GM12875 (cell line): ENCODE data around the gene TSPAN13.

Experiments
- H3K4me3 ChIP-seq: one replicate; pipeline ENCODE4 v1.5.1; 2011; ENCODE audit warnings: low read depth, low read length, control low read depth
- TF ChIP-seq, protein P1 (sequence below): IDR thresholded peaks from 2 replicates; pipeline ENCODE4 v1.5.1; 2011; ENCODE audit warnings: low read depth, mild to moderate bottlenecking, control low read depth, inconsistent platforms, low read length, moderate library complexity, borderline replicate concordance; ENCODE audit not compliant: insufficient read depth

TSPAN13 gene

DNA sequence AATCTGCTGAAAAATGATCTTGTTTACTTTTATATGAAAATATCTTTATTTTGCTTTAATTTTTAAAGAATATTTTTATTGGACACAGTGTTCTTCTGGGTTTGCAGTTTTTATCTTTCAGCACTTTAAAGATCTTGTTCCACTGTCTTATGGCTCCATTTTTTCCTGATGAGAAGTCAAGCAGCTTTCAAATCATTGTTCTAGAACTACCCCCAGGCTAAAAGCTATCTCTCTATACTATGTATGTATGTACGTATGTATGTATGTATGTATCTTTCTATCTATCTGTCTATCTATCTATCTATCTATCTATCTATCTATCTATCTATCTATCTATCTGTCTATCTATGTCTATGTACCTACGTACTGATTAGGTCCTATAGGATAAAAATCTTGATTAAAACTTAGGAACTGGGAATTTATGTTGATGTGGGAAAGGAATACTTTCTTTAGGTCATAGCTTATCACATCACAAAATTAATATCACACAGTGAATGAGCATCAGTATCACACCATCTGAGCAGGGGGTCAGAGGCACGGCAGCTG, 35.4 kb upstream of the TSPAN13 start:
- TF ChIP-seq, protein P1, sequence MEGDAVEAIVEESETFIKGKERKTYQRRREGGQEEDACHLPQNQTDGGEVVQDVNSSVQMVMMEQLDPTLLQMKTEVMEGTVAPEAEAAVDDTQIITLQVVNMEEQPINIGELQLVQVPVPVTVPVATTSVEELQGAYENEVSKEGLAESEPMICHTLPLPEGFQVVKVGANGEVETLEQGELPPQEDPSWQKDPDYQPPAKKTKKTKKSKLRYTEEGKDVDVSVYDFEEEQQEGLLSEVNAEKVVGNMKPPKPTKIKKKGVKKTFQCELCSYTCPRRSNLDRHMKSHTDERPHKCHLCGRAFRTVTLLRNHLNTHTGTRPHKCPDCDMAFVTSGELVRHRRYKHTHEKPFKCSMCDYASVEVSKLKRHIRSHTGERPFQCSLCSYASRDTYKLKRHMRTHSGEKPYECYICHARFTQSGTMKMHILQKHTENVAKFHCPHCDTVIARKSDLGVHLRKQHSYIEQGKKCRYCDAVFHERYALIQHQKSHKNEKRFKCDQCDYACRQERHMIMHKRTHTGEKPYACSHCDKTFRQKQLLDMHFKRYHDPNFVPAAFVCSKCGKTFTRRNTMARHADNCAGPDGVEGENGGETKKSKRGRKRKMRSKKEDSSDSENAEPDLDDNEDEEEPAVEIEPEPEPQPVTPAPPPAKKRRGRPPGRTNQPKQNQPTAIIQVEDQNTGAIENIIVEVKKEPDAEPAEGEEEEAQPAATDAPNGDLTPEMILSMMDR: no peak
- H3K4me3 ChIP-seq: no peak overlapping the region

DNA sequence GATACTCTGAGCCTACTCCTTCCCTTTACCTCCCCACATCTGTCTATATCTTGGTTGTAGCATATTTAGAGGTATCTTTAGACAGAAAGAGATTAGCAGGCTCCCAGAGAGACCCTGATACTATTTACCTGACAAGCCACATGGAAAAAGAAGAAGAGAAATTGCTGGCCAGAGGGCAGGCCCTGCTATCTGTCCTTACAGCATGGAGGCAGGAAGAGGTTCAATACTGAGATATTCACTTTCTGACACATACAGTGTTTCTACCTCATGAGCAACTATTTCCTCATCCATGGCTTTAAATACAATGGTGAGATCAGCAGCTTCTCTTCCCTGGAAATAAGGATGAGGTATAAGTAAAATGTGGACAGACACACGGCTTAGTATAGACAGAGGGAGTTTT, 33.9 kb upstream of the TSPAN13 start:
- no peak overlapping the region for H3K4me3 ChIP-seq
- TF ChIP-seq, protein P1: no peak

- TF ChIP-seq, protein P1: no peak
- H3K4me3 ChIP-seq: no peak overlapping the region
Measured at GRCh38 chr7:16721541-16721940, 32.0 kb upstream of the TSPAN13 start.

DNA sequence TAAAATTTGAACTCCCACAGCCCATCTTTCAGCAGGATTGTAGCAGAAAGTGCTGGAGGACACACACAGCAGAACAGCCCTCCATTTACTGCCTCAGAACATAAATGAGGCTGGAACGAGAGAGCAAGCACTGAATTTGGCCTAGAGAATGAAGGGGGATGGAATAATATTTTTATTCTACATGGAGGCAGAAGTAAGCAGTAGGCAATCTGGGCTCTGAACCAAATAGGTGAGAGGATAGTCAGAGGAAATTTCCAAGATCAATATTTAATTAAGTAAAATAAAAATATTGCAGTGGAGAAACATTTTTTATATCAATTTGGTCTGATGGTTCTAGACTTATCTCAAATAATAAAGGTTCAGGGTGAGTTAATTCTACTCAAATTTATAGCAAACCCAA, 29.2 kb upstream of the TSPAN13 start:
- H3K4me3 ChIP-seq: no peak overlapping the region
- TF ChIP-seq, protein P1: no peak

DNA sequence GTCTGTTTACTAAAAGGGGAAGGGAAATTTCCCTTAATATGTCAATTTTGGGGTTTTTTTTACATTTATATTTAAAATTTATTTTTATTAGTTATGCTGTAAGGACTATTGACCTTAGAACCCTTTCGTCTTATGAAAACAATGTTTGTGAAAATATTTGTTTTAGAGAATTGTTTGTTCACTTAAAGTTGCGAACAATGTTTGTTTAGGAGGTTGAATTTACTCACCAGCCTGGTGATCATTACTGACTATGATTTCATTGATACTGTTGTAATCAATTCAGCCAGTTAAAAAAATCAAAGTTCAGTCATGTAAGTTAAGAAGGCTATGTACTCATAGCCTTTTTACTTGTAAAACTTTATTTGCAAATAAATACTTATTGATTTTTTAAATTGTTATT, 27.4 kb upstream of the TSPAN13 start:
- TF ChIP-seq, protein P1: no peak
- H3K4me3 ChIP-seq: no peak overlapping the region

- TF ChIP-seq, protein P1: no peak
- H3K4me3 ChIP-seq: no peak overlapping the region
Measured at GRCh38 chr7:16727736-16728135, 25.8 kb upstream of the TSPAN13 start.

DNA sequence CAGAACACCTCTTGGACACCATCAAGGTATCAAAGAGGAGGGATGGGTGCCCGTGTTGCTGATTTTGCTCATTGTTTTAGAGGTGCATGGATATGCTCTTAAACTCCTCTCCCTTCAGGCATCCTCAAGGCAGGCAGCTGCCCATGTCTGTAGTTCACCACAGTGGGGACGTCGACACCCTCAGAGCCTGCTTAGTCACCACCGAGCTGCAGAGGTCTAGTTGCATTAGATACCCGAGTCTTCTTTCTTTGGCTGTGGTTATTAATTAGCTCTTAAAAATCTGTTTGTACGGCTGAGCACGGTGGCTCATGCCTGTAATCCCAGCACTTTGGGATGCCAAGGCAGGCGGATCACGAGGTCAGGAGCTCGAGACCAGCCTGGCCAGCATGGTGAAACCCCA, 24.7 kb upstream of the TSPAN13 start:
- TF ChIP-seq, protein P1: no peak
- H3K4me3 ChIP-seq: no peak overlapping the region
